AG09319 (cell line): Measurements from ENCODE around the gene TSPEAR.
"Not testable (repeated sequence)": the region's sequence is repeated elsewhere in the genome, so short reads cannot be mapped to it uniquely, and the experiment has no call there.

Source experiments
- DNase-seq: peaks from one replicate; pipeline ENCODE4 v3.0.0-alpha.2; 2010; ENCODE audit warnings: low read depth; ENCODE audit errors: extremely low read depth
- CTCF ChIP-seq: IDR thresholded peaks from 2 replicates; pipeline ENCODE4 v1.5.1; 2011; ENCODE audit warnings: low read depth, mild to moderate bottlenecking, inconsistent platforms, low read length, moderate library complexity

TSPEAR gene

GRCh38 chr21:44700101-44701022, 11.0 kb downstream of the TSPEAR start:
- DNase-seq, result no peak
- TF ChIP-seq CTCF, result no peak

GRCh38 chr21:44699502-44700001, 11.8 kb downstream of the TSPEAR start:
- no peak for DNase-seq
- TF ChIP-seq CTCF, result no peak

- no peak for DNase-seq
- TF ChIP-seq CTCF, result no peak
Observed at GRCh38 chr21:44697811-44698734, 13.3 kb downstream of the TSPEAR start.

GRCh38 chr21:44697172-44697810, 14.1 kb downstream of the TSPEAR start, which contains the start of gene KRTAP10-12:
Gene KRTAP10-12, plus strand, starts transcription at chr21:44697172. Its CDS starts 30 bp downstream, at chr21:44697202.
- DNase-seq, result not testable (repeated sequence)

- DNase-seq, result no peak
- no peak for TF ChIP-seq CTCF
Observed at GRCh38 chr21:44696572-44696971, 14.8 kb downstream of the TSPEAR start.

- DNase-seq, result no peak
- no peak for TF ChIP-seq CTCF
Observed at GRCh38 chr21:44695641-44696040, 15.7 kb downstream of the TSPEAR start.

GRCh38 chr21:44695184-44695583, 16.2 kb downstream of the TSPEAR start:
- DNase-seq, result no peak
- TF ChIP-seq CTCF, result no peak
